ENCODE results near the gene DCP2. TPM values are rescaled to one million over a fixed set of nuclear protein-coding genes. Genes with fewer than 3 reads are reported as not detected.

The DCP2 gene
- total RNA-seq, 1 experiment from 2014 or later, result 176 TPM

GRCh38 chr5:112935675-112936074 is 40.9 kb upstream of the DCP2 start:
- no peak overlapping the region for H2BK5ac ChIP-seq (ENCODE audit: insufficient read length, low read length)
- H3K4me2 ChIP-seq (ENCODE audit: insufficient read depth, insufficient read length, low read length), result no peak overlapping the region
- H3K36me3 Mint-ChIP-seq (ENCODE audit: insufficient read depth in 1 of 3, low read depth in 3 of 3), result no peaks in the 10 kb centered on the region; a peak in 2 of 7 replicates
- H3K56ac ChIP-seq (ENCODE audit: insufficient read length, low read depth, low read length), result no peak overlapping the region
- H3K23me2 ChIP-seq (ENCODE audit: insufficient read length, low read depth, low read length, poor library complexity, severe bottlenecking), result no peaks in the 10 kb centered on the region
- H2AK5ac ChIP-seq (ENCODE audit: insufficient read length, low read length), result no peak overlapping the region
- H2BK120ac ChIP-seq (ENCODE audit: low read depth, low read length, poor library complexity, severe bottlenecking), result no peak overlapping the region
- H3K79me2 ChIP-seq (ENCODE audit: insufficient read depth, low read length), result no peaks in the 10 kb centered on the region
- H3K23ac ChIP-seq (ENCODE audit: insufficient read length, low read depth, low read length), result no peak overlapping the region
- WGBS (ENCODE audit: extremely low coverage, insufficient read length, low lambda C conversion rate), result no CpG with 5 or more reads among the region's 5 CpGs
- no peak overlapping the region for H4K91ac ChIP-seq (ENCODE audit: insufficient read length, low read depth, low read length)
- H2BK15ac ChIP-seq (ENCODE audit: low read depth, low read length), result no peak overlapping the region
- H3K4ac ChIP-seq (ENCODE audit: low read depth, low read length), result no peak overlapping the region
- H3K27ac ChIP-seq (ENCODE audit: insufficient read length, low read depth, low read length), result no peak overlapping the region
- no peak for DNase-seq
- peaks cover 4 to 5% of the 10 kb centered on the region in 2 experiments for H3K4me1 Mint-ChIP-seq
- no peaks in the 10 kb centered on the region for H3K27me3 ChIP-seq (ENCODE audit: insufficient read depth, low read length)
- H2AFZ ChIP-seq (ENCODE audit: low read length), result no peak overlapping the region
- no peaks in the 10 kb centered on the region for H4K20me1 ChIP-seq (ENCODE audit: control insufficient read depth, insufficient read depth, insufficient read length)
- H3K4me1 ChIP-seq (ENCODE audit: insufficient read depth, low read length), result no peaks in the 10 kb centered on the region
- H3K4me3 Mint-ChIP-seq, result no peak overlapping the region
- no peaks in the 10 kb centered on the region for H3K9me3 ChIP-seq (ENCODE audit: control insufficient read depth, low read depth, low read length)
- no peak overlapping the region for H3K18ac ChIP-seq (ENCODE audit: insufficient read length, low read depth, low read length)
- H2BK20ac ChIP-seq (ENCODE audit: low read depth, low read length, poor library complexity, severe bottlenecking), result no peak overlapping the region
- no peak overlapping the region for H2BK12ac ChIP-seq (ENCODE audit: insufficient read length, low read depth, low read length)
- no peaks in the 10 kb centered on the region for H3K9me3 Mint-ChIP-seq
- H3K9ac ChIP-seq (ENCODE audit: extremely low read depth, insufficient read length, low read length), result no peak overlapping the region
- H3K27ac Mint-ChIP-seq, result no peak overlapping the region
- no peaks in the 10 kb centered on the region for H3K27me3 Mint-ChIP-seq (ENCODE audit: low read depth)
- TF ChIP-seq, protein P1, sequence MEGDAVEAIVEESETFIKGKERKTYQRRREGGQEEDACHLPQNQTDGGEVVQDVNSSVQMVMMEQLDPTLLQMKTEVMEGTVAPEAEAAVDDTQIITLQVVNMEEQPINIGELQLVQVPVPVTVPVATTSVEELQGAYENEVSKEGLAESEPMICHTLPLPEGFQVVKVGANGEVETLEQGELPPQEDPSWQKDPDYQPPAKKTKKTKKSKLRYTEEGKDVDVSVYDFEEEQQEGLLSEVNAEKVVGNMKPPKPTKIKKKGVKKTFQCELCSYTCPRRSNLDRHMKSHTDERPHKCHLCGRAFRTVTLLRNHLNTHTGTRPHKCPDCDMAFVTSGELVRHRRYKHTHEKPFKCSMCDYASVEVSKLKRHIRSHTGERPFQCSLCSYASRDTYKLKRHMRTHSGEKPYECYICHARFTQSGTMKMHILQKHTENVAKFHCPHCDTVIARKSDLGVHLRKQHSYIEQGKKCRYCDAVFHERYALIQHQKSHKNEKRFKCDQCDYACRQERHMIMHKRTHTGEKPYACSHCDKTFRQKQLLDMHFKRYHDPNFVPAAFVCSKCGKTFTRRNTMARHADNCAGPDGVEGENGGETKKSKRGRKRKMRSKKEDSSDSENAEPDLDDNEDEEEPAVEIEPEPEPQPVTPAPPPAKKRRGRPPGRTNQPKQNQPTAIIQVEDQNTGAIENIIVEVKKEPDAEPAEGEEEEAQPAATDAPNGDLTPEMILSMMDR (conservative IDR thresholded peaks at IDR 0.05), result no peak
- H4K5ac ChIP-seq (ENCODE audit: insufficient read length, low read depth, low read length), result no peak overlapping the region
- no peak overlapping the region for H3T11ph ChIP-seq (ENCODE audit: low read length)
- no peak overlapping the region for H3K14ac ChIP-seq (ENCODE audit: insufficient read depth, low read length)
- H4K8ac ChIP-seq (replicated peaks; ENCODE audit: insufficient read length, low read depth, low read length), result no peak overlapping the region
- no peaks in the 10 kb centered on the region for H3K79me1 ChIP-seq (ENCODE audit: insufficient read depth, low read depth, low read length, poor library complexity, severe bottlenecking)

Data from H9 (cell line).